IPS-20b (cell line): ENCODE data around the gene C12orf50.

Experiments used
- H3K27ac ChIP-seq: one replicate; pipeline ENCODE4 v1.5.1; 2013; ENCODE audit warnings: low read length
- H3K27me3 ChIP-seq: 2 replicates; pipeline ENCODE4 v1.6.1; 2013; ENCODE audit warnings: mild to moderate bottlenecking, low read length, inconsistent platforms; ENCODE audit not compliant: insufficient read depth
- H3K36me3 ChIP-seq: 2 replicates; pipeline ENCODE4 v1.6.1; 2013; ENCODE audit warnings: low read depth, mild to moderate bottlenecking, inconsistent platforms, low read length, moderate library complexity; ENCODE audit not compliant: insufficient read depth
- H3K4me1 ChIP-seq: 2 replicates; pipeline ENCODE4 v1.6.1; 2013; ENCODE audit warnings: mild to moderate bottlenecking, control low read depth, inconsistent platforms, low read length, moderate library complexity; ENCODE audit not compliant: insufficient read depth
- H3K4me3 ChIP-seq: 2 replicates; pipeline ENCODE4 v1.5.1; 2013; ENCODE audit warnings: mild to moderate bottlenecking, low read length, inconsistent platforms
- H3K9ac ChIP-seq: 2 replicates; pipeline ENCODE4 v1.6.1; 2013; ENCODE audit warnings: low read depth, mild to moderate bottlenecking, inconsistent platforms, low read length, moderate library complexity
- H3K9me3 ChIP-seq: 2 replicates; pipeline ENCODE4 v1.6.1; 2013; ENCODE audit warnings: mild to moderate bottlenecking, low read depth, low read length, inconsistent platforms; ENCODE audit not compliant: insufficient read depth

C12orf50 gene

GRCh38 chr12:88029093-88029665, at the start of gene C12orf50:
TSS of gene C12orf50 (minus strand) at chr12:88029401. CDS start at chr12:88026962, 2,439 bp downstream.
- H3K9me3 ChIP-seq, result no peaks in the 10 kb centered on the region; the same call in 1 of the 2 replicates
- no peaks in the 10 kb centered on the region for H3K4me1 ChIP-seq
- no peaks in the 10 kb centered on the region for H3K36me3 ChIP-seq
- no peaks in the 10 kb centered on the region for H3K27me3 ChIP-seq
- H3K9ac ChIP-seq, result no peak within 1 kb of the TSS
- H3K4me3 ChIP-seq, result no peak within 1 kb of the TSS
- no peak within 1 kb of the TSS for H3K27ac ChIP-seq

- Histone ChIP-seq H3K27me3 (no peaks in the 10 kb centered on the region), H3K4me1 (no peaks in the 10 kb centered on the region), H3K9me3 (no peaks in the 10 kb centered on the region), H3K36me3 (peaks cover 8% of the 10 kb centered on the region; the same call in 1 of the 2 replicates), H3K27ac (no peak overlapping the region), H3K4me3 (no peak overlapping the region), H3K9ac (no peak overlapping the region)
These were observed 38.1 kb upstream of the C12orf50 start for GRCh38 chr12:88067301-88067700.

- H3K27me3 ChIP-seq, result no peaks in the 10 kb centered on the region
- H3K4me3 ChIP-seq, result no peak overlapping the region
- no peak overlapping the region for H3K9ac ChIP-seq
- H3K9me3 ChIP-seq, result no peaks in the 10 kb centered on the region
- H3K27ac ChIP-seq, result no peak overlapping the region
- H3K36me3 ChIP-seq, result peaks cover 14% of the 10 kb centered on the region
- H3K4me1 ChIP-seq, result no peaks in the 10 kb centered on the region
These were observed 34.2 kb upstream of the C12orf50 start for GRCh38 chr12:88063375-88063774.

GRCh38 chr12:88062474-88062873, 33.3 kb upstream of the C12orf50 start:
- H3K36me3 ChIP-seq, result peaks cover 22% of the 10 kb centered on the region
- H3K4me3 ChIP-seq, result no peak overlapping the region
- H3K4me1 ChIP-seq, result no peaks in the 10 kb centered on the region

GRCh38 chr12:88058719-88059077, 29.5 kb upstream of the C12orf50 start:
- no peak overlapping the region for H3K4me3 ChIP-seq
- no peaks in the 10 kb centered on the region for H3K9me3 ChIP-seq
- H3K27me3 ChIP-seq, result no peaks in the 10 kb centered on the region
- H3K9ac ChIP-seq, result no peak overlapping the region
- H3K36me3 ChIP-seq, result peaks cover 38% of the 10 kb centered on the region
- no peaks in the 10 kb centered on the region for H3K4me1 ChIP-seq
- no peak overlapping the region for H3K27ac ChIP-seq

More at GRCh38 chr12:88062474-88062873, 33.3 kb upstream of the C12orf50 start:
- Histone ChIP-seq H3K27me3 (no peaks in the 10 kb centered on the region), H3K9ac (no peak overlapping the region), H3K27ac (no peak overlapping the region), H3K9me3 (no peaks in the 10 kb centered on the region)

GRCh38 chr12:88057994-88058718, 29.0 kb upstream of the C12orf50 start:
- peaks cover 43% of the 10 kb centered on the region for H3K36me3 ChIP-seq
- H3K4me3 ChIP-seq, result no peak overlapping the region
- no peak overlapping the region for H3K27ac ChIP-seq
- no peaks in the 10 kb centered on the region for H3K9me3 ChIP-seq
- no peaks in the 10 kb centered on the region for H3K27me3 ChIP-seq
- no peak overlapping the region for H3K9ac ChIP-seq
- no peaks in the 10 kb centered on the region for H3K4me1 ChIP-seq

- H3K4me3 ChIP-seq, result no peak overlapping the region
- peaks cover 40% of the 10 kb centered on the region for H3K36me3 ChIP-seq
- H3K27ac ChIP-seq, result no peak overlapping the region
- no peaks in the 10 kb centered on the region for H3K27me3 ChIP-seq
- no peaks in the 10 kb centered on the region for H3K4me1 ChIP-seq
- H3K9me3 ChIP-seq, result no peaks in the 10 kb centered on the region
- no peak overlapping the region for H3K9ac ChIP-seq
These were observed 27.4 kb upstream of the C12orf50 start for GRCh38 chr12:88056571-88056970.

GRCh38 chr12:88052686-88053085, 23.5 kb upstream of the C12orf50 start:
- Histone ChIP-seq H3K36me3 (peaks cover 54% of the 10 kb centered on the region), H3K27me3 (no peaks in the 10 kb centered on the region), H3K27ac (no peak overlapping the region), H3K9me3 (no peaks in the 10 kb centered on the region), H3K4me3 (no peak overlapping the region), H3K9ac (no peak overlapping the region), H3K4me1 (no peaks in the 10 kb centered on the region)

GRCh38 chr12:88044035-88044434, 14.8 kb upstream of the C12orf50 start:
- Histone ChIP-seq H3K36me3 (peaks cover 58% of the 10 kb centered on the region), H3K27ac (no peak overlapping the region), H3K4me3 (no peak overlapping the region), H3K4me1 (peaks cover 6% of the 10 kb centered on the region; the same call in 1 of the 2 replicates), H3K9ac (no peak overlapping the region), H3K9me3 (no peaks in the 10 kb centered on the region), H3K27me3 (no peaks in the 10 kb centered on the region)

GRCh38 chr12:88037770-88038169, 8.6 kb upstream of the C12orf50 start:
- no peak overlapping the region for H3K9ac ChIP-seq
- no peaks in the 10 kb centered on the region for H3K9me3 ChIP-seq
- no peaks in the 10 kb centered on the region for H3K27me3 ChIP-seq
- H3K27ac ChIP-seq, result no peak overlapping the region
- no peaks in the 10 kb centered on the region for H3K36me3 ChIP-seq
- peaks cover 22% of the 10 kb centered on the region; the same call in 1 of the 2 replicates for H3K4me1 ChIP-seq
- no peak overlapping the region for H3K4me3 ChIP-seq

- Histone ChIP-seq H3K36me3 (no peaks in the 10 kb centered on the region), H3K27me3 (no peaks in the 10 kb centered on the region), H3K9ac (peak overlapping the region; percentile 90; the same call in 1 of the 2 replicates), H3K4me1 (peaks cover 22% of the 10 kb centered on the region; the same call in 1 of the 2 replicates), H3K9me3 (no peaks in the 10 kb centered on the region), H3K4me3 (peak overlapping the region; percentile 98), H3K27ac (no peak overlapping the region)
These were observed 7.3 kb upstream of the C12orf50 start for GRCh38 chr12:88036353-88036965.

GRCh38 chr12:88035907-88036289, 6.7 kb upstream of the C12orf50 start:
- Histone ChIP-seq H3K36me3 (no peaks in the 10 kb centered on the region), H3K27ac (no peak overlapping the region), H3K4me3 (peak overlapping the region; percentile 98), H3K4me1 (peaks cover 22% of the 10 kb centered on the region; the same call in 1 of the 2 replicates), H3K27me3 (no peaks in the 10 kb centered on the region), H3K9me3 (no peaks in the 10 kb centered on the region; the same call in 1 of the 2 replicates), H3K9ac (peak overlapping the region; percentile 90)
